NCI-H69 (cell line): Measurements from ENCODE around the gene NR1H2.
A peak's percentile ranks its signal among the peaks of the same experiment; 100 is the strongest.

Experiments used
- DNase-seq: peaks from one replicate; lab custom pipeline; 2025; lab: John Stamatoyannopoulos, UW

NR1H2 gene

DNA sequence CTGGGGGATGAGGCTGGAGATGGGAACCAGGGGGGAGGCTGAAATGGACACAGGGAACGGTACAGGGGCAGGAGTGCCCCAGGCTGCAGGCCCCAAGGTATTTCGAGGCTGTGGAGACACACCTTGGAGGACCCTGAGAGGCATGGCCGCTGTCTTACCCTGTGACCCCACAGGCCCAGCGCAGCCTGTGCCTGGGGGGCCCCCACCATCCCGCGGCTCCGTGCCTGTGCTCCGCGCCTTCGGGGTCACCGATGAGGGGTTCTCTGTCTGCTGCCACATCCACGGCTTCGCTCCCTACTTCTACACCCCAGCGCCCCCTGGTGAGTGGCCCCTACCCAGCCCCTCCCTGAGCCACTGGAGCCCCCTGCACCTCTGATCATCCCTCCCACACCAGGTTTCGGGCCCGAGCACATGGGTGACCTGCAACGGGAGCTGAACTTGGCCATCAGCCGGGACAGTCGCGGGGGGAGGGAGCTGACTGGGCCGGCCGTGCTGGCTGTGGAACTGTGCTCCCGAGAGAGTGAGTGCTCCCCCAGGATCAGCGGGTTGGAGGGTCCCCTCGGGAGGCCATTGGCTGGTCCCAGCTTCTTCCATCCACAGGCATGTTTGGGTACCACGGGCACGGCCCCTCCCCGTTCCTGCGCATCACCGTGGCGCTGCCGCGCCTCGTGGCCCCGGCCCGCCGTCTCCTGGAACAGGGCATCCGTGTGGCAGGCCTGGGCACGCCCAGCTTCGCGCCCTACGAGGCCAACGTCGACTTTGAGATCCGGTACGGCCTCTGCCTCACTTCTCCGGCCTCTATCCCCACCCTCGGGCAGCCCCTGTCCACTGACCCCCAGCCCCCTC, 25.6 kb downstream of the NR1H2 start:
- no peak for DNase-seq

GRCh38 chr19:50402544-50403301, 26.5 kb downstream of the NR1H2 start:
- no peak for DNase-seq

DNA sequence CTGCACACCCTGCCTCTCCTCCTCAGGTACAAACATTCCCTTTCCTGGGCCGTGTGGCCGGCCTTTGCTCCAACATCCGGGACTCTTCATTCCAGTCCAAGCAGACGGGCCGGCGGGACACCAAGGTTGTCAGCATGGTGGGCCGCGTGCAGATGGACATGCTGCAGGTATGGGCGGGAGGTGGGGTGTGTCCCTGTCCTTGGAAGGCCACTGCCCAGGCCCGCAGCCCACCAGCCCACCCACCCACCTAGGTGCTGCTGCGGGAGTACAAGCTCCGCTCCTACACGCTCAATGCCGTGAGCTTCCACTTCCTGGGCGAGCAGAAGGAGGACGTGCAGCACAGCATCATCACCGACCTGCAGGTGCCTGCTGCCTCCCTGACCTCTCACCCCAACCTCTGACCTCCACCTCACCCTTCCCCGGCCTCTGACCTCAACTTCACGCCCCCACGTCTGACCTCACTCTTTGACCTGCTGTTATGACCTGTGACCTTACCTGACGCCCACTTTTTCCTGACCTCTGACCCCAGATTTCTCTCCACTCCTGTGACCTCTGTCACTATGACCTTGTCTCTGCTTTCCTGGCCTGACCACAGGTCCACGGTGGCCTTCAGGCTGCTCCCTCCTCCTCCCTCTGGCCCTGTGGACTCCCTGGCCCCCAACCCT, 30.0 kb downstream of the NR1H2 start:
- DNase-seq: no peak

GRCh38 chr19:50406829-50407228, 30.6 kb downstream of the NR1H2 start:
- no peak for DNase-seq

DNA sequence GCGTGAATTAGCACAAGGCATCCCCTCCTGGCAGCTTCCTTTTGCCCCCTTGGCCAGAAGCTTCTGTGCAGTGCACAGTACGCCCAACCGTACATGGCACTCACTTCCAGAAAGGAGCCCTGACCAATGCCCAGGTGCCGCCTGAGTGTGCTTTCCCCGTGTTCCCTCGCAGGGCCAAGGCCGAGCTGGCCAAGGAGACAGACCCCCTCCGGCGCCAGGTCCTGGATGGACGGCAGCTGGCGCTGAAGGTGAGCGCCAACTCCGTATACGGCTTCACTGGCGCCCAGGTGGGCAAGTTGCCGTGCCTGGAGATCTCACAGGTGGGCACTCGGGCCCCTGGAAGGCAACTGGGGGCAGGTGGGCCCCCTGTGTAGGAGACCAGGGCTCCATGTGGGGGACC, 33.1 kb downstream of the NR1H2 start:
- DNase-seq: no peak

- DNase-seq: no peak
Observed at GRCh38 chr19:50410109-50410508, 33.9 kb downstream of the NR1H2 start.

DNA sequence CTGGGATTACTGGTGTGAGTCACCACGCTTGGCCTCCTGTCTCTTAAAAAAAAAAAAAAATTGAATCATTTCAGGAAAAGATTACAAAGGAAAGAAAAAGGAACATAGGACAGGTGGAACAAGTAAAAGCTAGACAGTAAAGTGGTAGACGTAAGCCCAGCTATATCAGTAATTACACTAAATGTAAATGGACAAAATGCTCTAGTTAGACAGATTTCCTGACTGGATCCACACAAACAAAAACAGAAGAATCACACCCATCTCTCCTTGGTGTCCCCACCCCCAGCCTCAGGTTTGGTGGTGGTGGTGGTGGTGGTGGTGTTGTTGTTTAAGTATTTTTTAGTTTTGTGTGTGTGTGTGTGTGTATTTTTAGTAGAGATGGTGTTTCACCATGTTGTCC, 36.2 kb downstream of the NR1H2 start:
- DNase-seq: no peak

GRCh38 chr19:50413096-50413495, 36.8 kb downstream of the NR1H2 start:
- no peak for DNase-seq

- DNase-seq: no peak
Observed at GRCh38 chr19:50413531-50413930, 37.3 kb downstream of the NR1H2 start.

GRCh38 chr19:50414864-50415660, 38.8 kb downstream of the NR1H2 start:
- DNase-seq: peak; percentile 31

DNA sequence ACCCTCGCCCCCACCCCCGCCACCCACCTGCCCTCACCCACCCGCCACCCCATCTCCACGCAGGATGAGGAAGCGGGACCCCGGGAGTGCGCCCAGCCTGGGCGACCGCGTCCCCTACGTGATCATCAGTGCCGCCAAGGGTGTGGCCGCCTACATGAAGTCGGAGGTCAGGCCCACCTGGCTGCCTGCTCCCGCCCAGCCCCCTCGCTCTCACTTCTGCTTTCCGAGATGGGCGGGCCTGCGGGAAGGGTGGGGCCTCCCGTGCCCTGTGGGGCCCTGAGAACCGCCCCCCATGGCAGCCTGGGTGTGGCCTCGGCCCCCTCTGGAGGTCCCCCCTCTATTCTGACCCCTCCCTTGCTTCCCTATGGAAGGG, 39.4 kb downstream of the NR1H2 start:
- DNase-seq: no peak

GRCh38 chr19:50416034-50416977, 40.0 kb downstream of the NR1H2 start:
- DNase-seq: no peak

GRCh38 chr19:50417111-50418081, 41.1 kb downstream of the NR1H2 start:
- DNase-seq: peak; percentile 85

GRCh38 chr19:50418176-50419021, 42.1 kb downstream of the NR1H2 start, which contains the start of gene SPIB:
TSS of gene SPIB (plus strand) at chr19:50418938. CDS start at chr19:50418963, 25 bp downstream.
- peak; percentile 45 for DNase-seq

DNA sequence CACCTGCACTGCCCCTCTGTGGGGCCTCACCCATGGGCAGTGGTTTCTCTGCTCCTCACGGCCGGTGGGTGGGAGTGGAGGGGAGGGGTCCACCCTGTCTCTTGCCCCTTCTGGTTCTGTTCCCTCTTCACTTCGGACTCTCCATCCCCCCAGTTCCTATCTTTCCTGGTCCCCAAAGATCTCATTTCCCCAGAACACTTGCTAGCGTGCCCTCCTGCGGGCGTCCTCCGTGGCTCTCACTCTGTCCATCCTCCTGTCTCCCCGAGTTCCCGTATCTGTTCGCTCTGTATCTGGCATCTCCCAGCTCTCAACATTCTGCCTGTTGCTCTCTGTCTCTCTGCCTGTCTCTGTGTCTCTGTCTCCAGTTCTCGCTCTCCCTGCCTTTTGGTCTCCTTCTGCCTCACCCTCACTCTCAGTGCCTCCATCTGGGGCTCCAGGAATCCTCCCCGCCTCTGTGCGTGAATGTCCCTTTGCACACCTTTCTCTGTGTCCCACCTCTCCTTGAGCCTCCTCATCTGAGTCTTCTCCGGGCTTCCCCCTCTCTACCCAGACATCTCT, 42.8 kb downstream of the NR1H2 start:
- DNase-seq: no peak

- DNase-seq: no peak
Observed at GRCh38 chr19:50419580-50420035, 43.4 kb downstream of the NR1H2 start.

GRCh38 chr19:50420127-50420526, 43.9 kb downstream of the NR1H2 start:
- no peak for DNase-seq

DNA sequence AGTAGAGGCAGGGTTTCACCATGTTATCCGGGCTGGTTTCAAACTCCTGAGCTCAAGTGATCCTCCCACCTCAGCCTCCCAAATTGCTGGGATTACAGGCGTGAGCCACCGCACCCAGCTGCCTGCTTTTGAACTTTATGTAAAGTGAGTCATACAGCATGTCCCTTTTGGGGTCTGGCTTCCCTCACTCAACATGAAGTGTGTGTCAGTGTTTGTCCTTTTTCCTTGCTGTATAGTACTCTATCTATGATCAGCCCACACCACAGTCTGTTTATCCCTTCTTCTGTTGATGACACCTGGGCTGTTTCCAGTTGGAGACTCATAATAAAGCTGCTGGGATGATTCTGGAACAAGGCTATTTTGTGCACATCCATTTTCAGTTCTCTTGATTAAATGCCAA, 44.6 kb downstream of the NR1H2 start:
- no peak for DNase-seq
